Lower leg skin (tissue), 4 donors: ENCODE results near the gene RIC3. TPM values are rescaled to one million over a fixed set of nuclear protein-coding genes. Genes with fewer than 3 reads are reported as not detected.

ENCODE experiments used
- DNase-seq, 2 donors: peaks; one replicate each; pipeline ENCODE4 v3.0.0-alpha.2; 2019; ENCODE audit warnings: low spot score in 2 of 2
- H3K4me3 ChIP-seq: fragments of 200-600 bp; sonication (generic); 2 replicates; pipeline ENCODE4 v1.5.1; 2017; ENCODE audit warnings: mild to moderate bottlenecking, low read depth; ENCODE audit not compliant: poor library complexity, severe bottlenecking
- POLR2A ChIP-seq, 2 donors: fragments of 450-650 bp; IDR thresholded peaks; one replicate each; pipeline ENCODE4 v1.6.1; 2016 to 2017; ENCODE audit warnings: antibody characterized with exemption in 2 of 2, mild to moderate bottlenecking in 1 of 2, moderate library complexity in 1 of 2
- WGBS, 2 donors: methylation state at CpG; one replicate each; pipeline ENCODE4 v1.1.5; 2018; 5-methylcytosine and 5-hydroxymethylcytosine counted together
- intact Hi-C: fragments of 100-400 bp; cut with DNase I; formaldehyde crosslinking; loops from one replicate; pipeline ENCODE4 v1.15.0; 2023; ENCODE audit warnings: low total_unique reads
- total RNA-seq, 4 donors: library from RNA; depleted of rRNA; stranded (reverse); fragments of >200 nt; gene quantifications; one replicate each; pipeline ENCODE4 v1.1.0, GENCODE V29; 2016
- TF ChIP-seq, protein P1 (sequence below), 3 donors: fragments of 450-650 bp; IDR thresholded peaks; one replicate each; pipeline ENCODE4 v1.5.1; 2016; ENCODE audit warnings: antibody characterized with exemption in 3 of 3, mild to moderate bottlenecking in 3 of 3, moderate library complexity in 2 of 3

The RIC3 gene
- total RNA-seq, 4 donors from 2014 or later, result 13.7 to 39.3 (median 18.3) TPM

DNA sequence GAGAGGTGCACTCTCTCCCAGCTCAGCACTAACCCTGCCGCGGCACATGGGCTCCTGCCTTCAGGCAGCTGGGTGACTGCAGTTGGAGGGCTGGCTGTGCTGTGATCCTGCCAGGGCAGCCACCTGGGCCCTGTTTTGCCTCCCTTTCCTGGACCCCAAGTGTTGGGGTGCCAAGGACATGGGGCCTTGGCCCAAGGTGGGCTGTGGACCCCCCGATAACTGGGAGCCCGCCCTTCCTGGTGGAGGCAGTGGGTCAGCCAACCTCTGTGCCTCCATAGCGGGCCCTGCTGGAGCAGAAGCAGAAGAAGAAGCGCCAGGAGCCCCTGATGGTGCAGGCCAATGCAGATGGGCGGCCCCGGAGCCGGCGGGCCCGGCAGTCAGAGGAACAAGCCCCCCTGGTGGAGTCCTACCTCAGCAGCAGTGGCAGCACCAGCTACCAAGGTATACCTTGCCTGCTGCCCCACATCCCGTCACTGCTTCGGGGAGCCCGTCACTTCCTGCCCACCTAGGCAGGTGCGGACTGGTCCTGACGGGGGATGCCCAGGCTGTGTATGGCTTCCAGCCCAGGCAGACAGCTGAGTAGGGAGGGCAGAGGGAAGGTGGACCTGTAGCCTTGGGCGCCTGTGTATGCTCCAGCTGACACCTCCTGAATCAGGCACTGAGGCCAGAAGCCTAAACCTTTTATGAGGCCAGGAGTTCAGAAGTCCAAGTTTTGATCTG, 78.9 kb downstream of the RIC3 start:
- intact Hi-C loops, result loop anchor here (10.0 kb wide), 2 partner anchors 55 to 85 kb away; no protein-coding TSS in a partner anchor
- no peak for DNase-seq
- H3K4me3 ChIP-seq, result no peak overlapping the region
- TF ChIP-seq, protein P1, sequence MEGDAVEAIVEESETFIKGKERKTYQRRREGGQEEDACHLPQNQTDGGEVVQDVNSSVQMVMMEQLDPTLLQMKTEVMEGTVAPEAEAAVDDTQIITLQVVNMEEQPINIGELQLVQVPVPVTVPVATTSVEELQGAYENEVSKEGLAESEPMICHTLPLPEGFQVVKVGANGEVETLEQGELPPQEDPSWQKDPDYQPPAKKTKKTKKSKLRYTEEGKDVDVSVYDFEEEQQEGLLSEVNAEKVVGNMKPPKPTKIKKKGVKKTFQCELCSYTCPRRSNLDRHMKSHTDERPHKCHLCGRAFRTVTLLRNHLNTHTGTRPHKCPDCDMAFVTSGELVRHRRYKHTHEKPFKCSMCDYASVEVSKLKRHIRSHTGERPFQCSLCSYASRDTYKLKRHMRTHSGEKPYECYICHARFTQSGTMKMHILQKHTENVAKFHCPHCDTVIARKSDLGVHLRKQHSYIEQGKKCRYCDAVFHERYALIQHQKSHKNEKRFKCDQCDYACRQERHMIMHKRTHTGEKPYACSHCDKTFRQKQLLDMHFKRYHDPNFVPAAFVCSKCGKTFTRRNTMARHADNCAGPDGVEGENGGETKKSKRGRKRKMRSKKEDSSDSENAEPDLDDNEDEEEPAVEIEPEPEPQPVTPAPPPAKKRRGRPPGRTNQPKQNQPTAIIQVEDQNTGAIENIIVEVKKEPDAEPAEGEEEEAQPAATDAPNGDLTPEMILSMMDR (IDR thresholded peaks at IDR 0.05), result no peak
- no peak for TF ChIP-seq POLR2A (IDR thresholded peaks at IDR 0.05)
- 65 to 76% methylated on average over 8 to 14 of the region's 17 CpGs for WGBS, 2 donors

DNA sequence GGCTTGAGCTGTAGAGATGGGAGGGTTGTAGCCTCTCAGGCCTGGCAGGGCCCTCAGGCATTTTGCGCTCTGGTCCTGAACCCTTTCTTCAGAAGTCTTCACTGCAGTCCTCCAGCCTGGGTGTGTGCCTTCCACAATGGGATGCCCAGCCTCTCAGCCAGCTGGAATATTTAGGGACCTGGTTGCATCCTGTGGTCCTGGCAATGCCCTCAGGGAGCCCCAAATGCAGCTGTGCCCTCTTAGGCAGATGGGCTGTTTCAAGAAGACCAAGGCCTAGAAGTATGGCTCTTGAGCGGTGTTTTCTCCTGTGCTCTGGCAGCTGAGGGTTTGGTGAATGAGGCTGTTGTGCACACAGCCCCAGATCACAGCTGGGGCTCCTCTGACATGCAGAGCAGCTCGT, 81.1 kb downstream of the RIC3 start:
- 87 to 93% methylated on average over 3 of the region's 3 CpGs for WGBS, 2 donors
- intact Hi-C loops, result no loop called here
- TF ChIP-seq, protein P1 (IDR thresholded peaks at IDR 0.05), result no peak
- TF ChIP-seq POLR2A (IDR thresholded peaks at IDR 0.05), result no peak

DNA sequence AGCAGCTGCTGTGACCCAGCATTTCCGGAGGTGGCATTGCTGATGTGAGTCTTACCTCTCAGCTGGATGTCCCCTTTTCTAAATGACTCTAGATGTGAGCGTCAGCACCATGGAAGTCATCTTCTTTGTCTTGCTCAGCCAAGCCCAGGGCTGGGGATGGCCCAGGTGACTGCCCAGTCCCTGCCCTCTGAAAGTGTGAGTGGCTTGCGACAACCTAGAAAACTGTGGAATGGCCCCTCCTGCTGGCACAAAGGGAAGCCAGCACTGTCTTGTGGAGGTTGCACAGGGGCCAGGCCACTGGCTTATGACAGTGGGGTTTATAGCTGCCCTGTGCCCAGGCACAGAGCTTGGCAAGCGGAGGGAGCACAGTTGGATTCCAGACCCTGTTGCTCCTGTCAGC, 81.6 kb downstream of the RIC3 start:
- intact Hi-C loops, result no loop called here
- TF ChIP-seq, protein P1 (IDR thresholded peaks at IDR 0.05), result no peak
- no peak for TF ChIP-seq POLR2A (IDR thresholded peaks at IDR 0.05)
- 96% methylated on average over 4 of the region's 4 CpGs for WGBS, 2 donors
- no peak for DNase-seq
- no peak overlapping the region for H3K4me3 ChIP-seq

More for the DNA sequence above, 81.1 kb downstream of the RIC3 start:
- no peak for DNase-seq
- no peak overlapping the region for H3K4me3 ChIP-seq

DNA sequence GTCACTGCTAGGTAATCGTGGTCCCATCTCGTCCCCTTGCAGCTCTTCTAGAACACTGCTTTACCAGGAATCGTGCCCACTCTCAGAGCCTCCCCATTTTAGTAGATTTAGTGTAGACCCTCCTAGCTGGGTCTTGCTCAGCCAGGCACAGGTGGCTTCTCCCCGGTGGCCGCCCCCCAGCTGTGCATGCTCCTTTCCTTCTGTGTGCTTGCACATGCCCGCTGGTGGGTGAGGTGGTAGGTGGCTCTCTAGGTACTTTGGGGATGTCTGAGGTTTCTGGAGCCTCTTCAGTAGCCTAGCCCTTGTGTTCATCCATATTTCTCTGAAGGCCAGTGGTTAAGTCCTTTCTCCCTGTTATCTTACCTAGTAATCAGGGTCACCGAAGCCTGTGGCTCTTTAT, 82.3 kb downstream of the RIC3 start:
- WGBS, 2 donors, result 84 to 89% methylated on average over 7 of the region's 7 CpGs
- no peak for DNase-seq
- TF ChIP-seq, protein P1 (IDR thresholded peaks at IDR 0.05), result no peak
- no peak for TF ChIP-seq POLR2A (IDR thresholded peaks at IDR 0.05)
- no peak overlapping the region for H3K4me3 ChIP-seq
- intact Hi-C loops, result no loop called here

DNA sequence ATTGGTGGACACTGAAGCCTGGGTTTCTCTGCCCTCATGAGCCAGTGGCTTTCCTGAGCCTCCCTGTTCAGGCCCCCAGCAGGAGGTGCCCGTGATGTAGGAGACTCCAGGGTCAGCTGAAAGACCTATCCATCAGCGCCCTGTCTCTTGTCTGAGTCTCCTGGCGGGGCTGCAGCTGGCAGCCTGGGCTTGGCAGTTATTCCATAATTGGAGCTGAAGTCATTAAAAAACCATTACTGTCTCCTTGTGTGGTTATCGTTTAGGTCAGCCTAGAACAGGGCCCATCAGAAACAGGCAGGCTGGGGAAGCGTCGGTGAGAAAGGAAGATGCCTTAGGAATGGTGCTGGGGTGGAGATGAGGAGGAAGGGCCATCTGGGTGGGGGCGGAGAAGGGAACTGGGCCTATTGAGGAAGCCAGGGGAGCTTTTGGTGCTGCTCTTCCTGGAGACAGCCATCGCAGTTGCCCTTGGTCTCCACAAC, 82.8 kb downstream of the RIC3 start:
- intact Hi-C loops, result no loop called here
- 58 to 60% methylated on average over 7 to 8 of the region's 8 CpGs for WGBS, 2 donors
- H3K4me3 ChIP-seq, result no peak overlapping the region
- DNase-seq, result no peak
- TF ChIP-seq, protein P1 (IDR thresholded peaks at IDR 0.05), result no peak
- TF ChIP-seq POLR2A (IDR thresholded peaks at IDR 0.05), result no peak
